Type B pancreatic cell (in vitro differentiated cells): ENCODE results near the gene CEP89. TPM values are rescaled to one million over a fixed set of nuclear protein-coding genes. Genes with fewer than 3 reads are reported as not detected.

Experiments used
- DNase-seq: peaks from one replicate; pipeline ENCODE4 v3.0.0; 2021; ENCODE audit warnings: mixed read lengths; ENCODE audit not compliant: unreplicated experiment; ENCODE audit errors: extremely low spot score
- H3K27ac Mint-ChIP-seq: 2 replicates; pipeline ENCODE4 v1.8.0; 2021; ENCODE audit warnings: mild to moderate bottlenecking, mixed read lengths
- H3K27me3 Mint-ChIP-seq: 2 replicates; pipeline ENCODE4 v1.8.0; 2021; ENCODE audit warnings: mixed read lengths
- H3K36me3 Mint-ChIP-seq: 2 replicates; pipeline ENCODE4 v1.8.0; 2021; ENCODE audit warnings: mixed read lengths
- H3K4me1 Mint-ChIP-seq: one replicate; pipeline ENCODE4 v1.8.0; 2021; ENCODE audit warnings: mixed read lengths; ENCODE audit not compliant: unreplicated experiment
- H3K4me3 Mint-ChIP-seq: 2 replicates; pipeline ENCODE4 v1.8.0; 2021; ENCODE audit warnings: mild to moderate bottlenecking, mixed read lengths
- H3K9me3 Mint-ChIP-seq: 2 replicates; pipeline ENCODE4 v1.8.0; 2021; ENCODE audit warnings: mixed read lengths
- CTCF ChIP-seq: fragments of 200-600 bp; sonication (generic); conservative IDR thresholded peaks from 2 replicates; pipeline ENCODE4 v1.5.0; 2021; ENCODE audit warnings: antibody characterized with exemption, mild to moderate bottlenecking
- total RNA-seq: library from RNA; stranded (reverse); gene quantifications from 2 replicates; pipeline ENCODE4 v1.2.1, GENCODE V29; 2021; ENCODE audit warnings: low replicate concordance

Gene CEP89
- total RNA-seq, 1 donor from 2014 or later, result 37.7 TPM

- Mint-ChIP-seq H3K4me3 (no peak overlapping the region), H3K9me3 (no peaks in the 10 kb centered on the region), H3K27ac (no peak overlapping the region), H3K4me1 (no peaks in the 10 kb centered on the region), H3K27me3 (no peaks in the 10 kb centered on the region), H3K36me3 (no peaks in the 10 kb centered on the region)
- DNase-seq, result no peak
- TF ChIP-seq CTCF, result no peak
These were observed 105.7 kb downstream of the CEP89 start for GRCh38 chr19:32866061-32866460.

GRCh38 chr19:32865326-32865725 lies 106.4 kb downstream of the CEP89 start:
- Mint-ChIP-seq H3K4me1 (no peaks in the 10 kb centered on the region), H3K4me3 (no peak overlapping the region), H3K27me3 (no peaks in the 10 kb centered on the region), H3K9me3 (no peaks in the 10 kb centered on the region), H3K36me3 (no peaks in the 10 kb centered on the region), H3K27ac (no peak overlapping the region)
- DNase-seq, result no peak
- no peak for TF ChIP-seq CTCF

DNA sequence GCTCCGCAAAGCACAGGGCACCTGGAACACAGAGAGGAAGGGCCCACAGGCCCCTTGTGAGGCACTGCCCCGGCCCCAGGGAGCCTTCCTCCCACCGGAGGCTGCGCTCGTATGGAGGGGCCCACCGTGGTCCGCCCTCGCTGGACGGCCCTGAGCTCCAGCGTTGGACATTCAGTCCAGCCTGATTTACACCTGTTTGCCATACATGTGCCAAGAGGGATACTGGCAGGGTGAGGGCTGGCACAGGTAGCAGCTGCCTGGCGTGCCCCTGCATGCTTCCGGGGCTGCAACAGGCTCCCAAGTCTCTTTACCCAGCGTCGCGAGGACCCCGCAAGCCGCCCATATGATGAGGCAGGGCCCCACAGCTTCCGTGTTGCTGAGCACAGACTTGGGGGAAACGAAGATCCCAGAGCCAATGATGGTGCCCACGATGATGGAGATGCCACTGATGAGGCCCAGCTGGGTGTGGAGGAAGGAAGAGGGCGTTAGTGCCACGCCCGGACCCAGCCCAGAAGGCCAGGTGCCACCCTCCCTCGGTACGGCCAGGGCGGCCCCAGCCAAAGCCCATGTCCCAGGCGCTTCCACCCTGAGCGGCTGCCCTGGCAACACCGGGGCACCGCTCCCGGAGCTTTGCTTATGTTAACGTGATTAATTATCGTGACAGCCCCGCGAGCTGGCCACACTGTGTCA lies 107.3 kb downstream of the CEP89 start:
- H3K27ac Mint-ChIP-seq, result no peak overlapping the region
- H3K9me3 Mint-ChIP-seq, result no peaks in the 10 kb centered on the region
- DNase-seq, result no peak
- H3K27me3 Mint-ChIP-seq, result no peaks in the 10 kb centered on the region
- no peaks in the 10 kb centered on the region for H3K36me3 Mint-ChIP-seq
- TF ChIP-seq CTCF, result no peak
- H3K4me1 Mint-ChIP-seq, result no peaks in the 10 kb centered on the region
- H3K4me3 Mint-ChIP-seq, result no peak overlapping the region

- TF ChIP-seq CTCF, result no peak
- H3K27ac Mint-ChIP-seq, result no peak overlapping the region
- no peaks in the 10 kb centered on the region for H3K36me3 Mint-ChIP-seq
- H3K9me3 Mint-ChIP-seq, result no peaks in the 10 kb centered on the region
- no peaks in the 10 kb centered on the region for H3K4me1 Mint-ChIP-seq
- H3K27me3 Mint-ChIP-seq, result no peaks in the 10 kb centered on the region
- H3K4me3 Mint-ChIP-seq, result no peak overlapping the region
- no peak for DNase-seq
These were observed 107.9 kb downstream of the CEP89 start for GRCh38 chr19:32863841-32864240.

GRCh38 chr19:32863301-32863700 lies 108.5 kb downstream of the CEP89 start:
- H3K36me3 Mint-ChIP-seq, result no peaks in the 10 kb centered on the region

More at GRCh38 chr19:32863301-32863700, 108.5 kb downstream of the CEP89 start:
- no peaks in the 10 kb centered on the region for H3K9me3 Mint-ChIP-seq
- no peaks in the 10 kb centered on the region for H3K27me3 Mint-ChIP-seq
- no peak overlapping the region for H3K4me3 Mint-ChIP-seq
- H3K27ac Mint-ChIP-seq, result no peak overlapping the region
- no peaks in the 10 kb centered on the region for H3K4me1 Mint-ChIP-seq
- no peak for DNase-seq
- TF ChIP-seq CTCF, result no peak
